PC-9 (cell line): Measurements from ENCODE around the gene ARPC5.

Experiments
- EZH2 ChIP-seq: fragments of 200-600 bp; sonication (generic); IDR thresholded peaks from 2 replicates; pipeline ENCODE4 v1.8.0; 2017; ENCODE audit warnings: antibody characterized with exemption, low read depth
- TF ChIP-seq, protein P1 (sequence below): fragments of 200-600 bp; sonication (generic); conservative IDR thresholded peaks from 2 replicates; pipeline ENCODE4 v1.6.1; 2017; ENCODE audit warnings: mixed run types, antibody characterized with exemption, mild to moderate bottlenecking, moderate library complexity

DNA sequence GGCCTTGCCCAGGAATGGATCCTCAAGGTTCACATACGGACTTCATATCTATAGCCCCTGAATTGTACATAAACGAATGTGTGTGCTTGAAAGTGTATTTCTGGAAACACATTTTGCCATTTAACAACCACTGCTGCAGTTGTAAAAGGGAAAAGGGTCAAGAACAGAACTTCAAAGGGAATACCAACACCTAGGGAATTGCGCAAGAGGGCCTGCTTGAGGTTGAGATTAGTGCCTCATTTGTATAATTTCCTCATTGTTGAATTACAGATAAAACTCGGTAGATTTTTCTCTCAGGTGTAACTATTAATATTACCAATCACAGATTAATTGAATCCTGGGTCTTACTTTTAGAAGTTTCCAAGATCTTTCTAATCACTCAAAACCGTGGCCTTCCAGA lies 51.4 kb downstream of the ARPC5 start:
- TF ChIP-seq, protein P1, sequence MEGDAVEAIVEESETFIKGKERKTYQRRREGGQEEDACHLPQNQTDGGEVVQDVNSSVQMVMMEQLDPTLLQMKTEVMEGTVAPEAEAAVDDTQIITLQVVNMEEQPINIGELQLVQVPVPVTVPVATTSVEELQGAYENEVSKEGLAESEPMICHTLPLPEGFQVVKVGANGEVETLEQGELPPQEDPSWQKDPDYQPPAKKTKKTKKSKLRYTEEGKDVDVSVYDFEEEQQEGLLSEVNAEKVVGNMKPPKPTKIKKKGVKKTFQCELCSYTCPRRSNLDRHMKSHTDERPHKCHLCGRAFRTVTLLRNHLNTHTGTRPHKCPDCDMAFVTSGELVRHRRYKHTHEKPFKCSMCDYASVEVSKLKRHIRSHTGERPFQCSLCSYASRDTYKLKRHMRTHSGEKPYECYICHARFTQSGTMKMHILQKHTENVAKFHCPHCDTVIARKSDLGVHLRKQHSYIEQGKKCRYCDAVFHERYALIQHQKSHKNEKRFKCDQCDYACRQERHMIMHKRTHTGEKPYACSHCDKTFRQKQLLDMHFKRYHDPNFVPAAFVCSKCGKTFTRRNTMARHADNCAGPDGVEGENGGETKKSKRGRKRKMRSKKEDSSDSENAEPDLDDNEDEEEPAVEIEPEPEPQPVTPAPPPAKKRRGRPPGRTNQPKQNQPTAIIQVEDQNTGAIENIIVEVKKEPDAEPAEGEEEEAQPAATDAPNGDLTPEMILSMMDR = no peak
- no peak for TF ChIP-seq EZH2
